Activated naive CD8-positive, alpha-beta T cell treated with anti-CD3 and anti-CD28 coated beads for 36 hours (primary cell): ENCODE results near the gene HRCT1. TPM values are rescaled to one million over a fixed set of nuclear protein-coding genes. Genes with fewer than 3 reads are reported as not detected.

Experiments used
- total RNA-seq, 2 experiments: library from RNA; stranded (reverse); gene quantifications; one replicate each; pipeline ENCODE4 v1.2.3, GENCODE V29; 2021

Gene HRCT1
- total RNA-seq, 2 experiments from 2014 or later: not detected

Other genes starting within 250 kb of the HRCT1 start
- over 10,000 TPM in 1 of 2 experiments, 1,000 to 10,000 TPM in 1; 8,498 to 10,099 TPM for gene RMRP, start 248.2 kb upstream of the HRCT1 start, total RNA-seq
- gene CCDC107, start 247.9 kb upstream of the HRCT1 start, total RNA-seq: 1 to 10 TPM; 8.2 to 9.4 TPM
- gene ARHGEF39, start 241.0 kb upstream of the HRCT1 start, total RNA-seq: 10 to 100 TPM; 17.2 to 18.7 TPM
- gene CA9, start 232.3 kb upstream of the HRCT1 start, total RNA-seq: 1 to 10 TPM; 1.5 to 2.7 TPM
- 1 to 10 TPM; 3.3 to 4.6 TPM for gene TPM2, start 216.3 kb upstream of the HRCT1 start, total RNA-seq
- gene TLN1, start 174.0 kb upstream of the HRCT1 start, total RNA-seq: 100 to 1,000 TPM; 158 to 169 TPM
- gene CREB3, start 173.5 kb upstream of the HRCT1 start, total RNA-seq: 10 to 100 TPM; 23.7 to 24.5 TPM
- 10 to 100 TPM; 22.6 to 24.2 TPM for gene GBA2, start 157.0 kb upstream of the HRCT1 start, total RNA-seq
- 10 to 100 TPM; 12.7 to 13.4 TPM for gene RGP1, start 156.9 kb upstream of the HRCT1 start, total RNA-seq
- gene MSMP, start 151.9 kb upstream of the HRCT1 start, total RNA-seq: under 1 TPM in 1 of 2 experiments, not detected in 1; 0.94 TPM
- 1 to 10 TPM; 4.7 to 8.9 TPM for gene NPR2, start 114.6 kb upstream of the HRCT1 start, total RNA-seq
- gene SPAG8, start 93.9 kb upstream of the HRCT1 start, total RNA-seq: 1 to 10 TPM in 1 of 2 experiments, under 1 TPM in 1; 0.68 to 1.0 TPM
- 10 to 100 TPM; 65.0 to 70.1 TPM for gene HINT2, start 91.2 kb upstream of the HRCT1 start, total RNA-seq
- not detected for gene FAM221B, start 77.5 kb upstream of the HRCT1 start, total RNA-seq
- gene TMEM8B, start 77.0 kb upstream of the HRCT1 start, total RNA-seq: 1 to 10 TPM; 2.8 to 3.1 TPM
- not detected for gene OR13J1, start 35.8 kb upstream of the HRCT1 start, total RNA-seq
- gene SPAAR, start 3.3 kb downstream of the HRCT1 start, total RNA-seq: not detected
- gene OR2S2, start 52.0 kb downstream of the HRCT1 start, total RNA-seq: not detected
- 1 to 10 TPM; 4.4 to 5.2 TPM for gene RECK, start 130.7 kb downstream of the HRCT1 start, total RNA-seq
- gene GLIPR2, start 230.5 kb downstream of the HRCT1 start, total RNA-seq: 1 to 10 TPM; 5.3 to 6.6 TPM